ENCODE measurements around the gene MALRD1. TPM values are rescaled to one million over a fixed set of nuclear protein-coding genes. Genes with fewer than 3 reads are reported as not detected.

The MALRD1 gene
- total RNA-seq, 4 donors from 2014 or later = 58.6 to 357 (median 249) TPM

Small RNAs within 50 kb of the gene (small RNA-seq; reads per million reads assigned to genes)
- gene AL354695.1 (0 reads per million in 2 donors), gene HMGN1P20 (0 reads per million in 2 donors), gene RF00012 (0 reads per million in 2 donors), gene RNA5SP303 (54.8 to 107 reads per million in 2 donors)

Measured in Peyer's patch (tissue), 4 donors.